PC-9 (cell line): ENCODE results near the gene PPP1R3D.

Source experiments
- CTCF ChIP-seq: fragments of 200-600 bp; sonication (generic); conservative IDR thresholded peaks from 2 replicates; pipeline ENCODE4 v1.6.1; 2017; ENCODE audit warnings: mixed run types, antibody characterized with exemption, mild to moderate bottlenecking, moderate library complexity
- EZH2 ChIP-seq: fragments of 200-600 bp; sonication (generic); IDR thresholded peaks from 2 replicates; pipeline ENCODE4 v1.8.0; 2017; ENCODE audit warnings: antibody characterized with exemption, low read depth

- TF ChIP-seq CTCF (no peak), EZH2 (no peak)
These were observed 18.0 kb upstream of the PPP1R3D start, which contains the start of gene CDH26 for GRCh38 chr20:59958123-59958522.
